ENCODE measurements around the gene BANP.
"Not testable (repeated sequence)": the region's sequence is repeated elsewhere in the genome, so short reads cannot be mapped to it uniquely, and the experiment has no call there.

BANP gene

GRCh38 chr16:88086571-88087516, 135.6 kb downstream of the BANP start:
- no peak for DNase-seq (ENCODE audit: low read depth)

- DNase-seq (ENCODE audit: low read depth): no peak
Measured at GRCh38 chr16:88087517-88087877, 136.3 kb downstream of the BANP start.

- no peak for DNase-seq (ENCODE audit: low read depth)
Measured at GRCh38 chr16:88088161-88088581, 136.9 kb downstream of the BANP start.

- DNase-seq (ENCODE audit: low read depth): not testable (repeated sequence)
Measured at GRCh38 chr16:88088611-88089010, 137.4 kb downstream of the BANP start.

GRCh38 chr16:88089071-88089470, 137.8 kb downstream of the BANP start:
- DNase-seq (ENCODE audit: low read depth): not testable (repeated sequence)

GRCh38 chr16:88089632-88090376, 138.6 kb downstream of the BANP start:
- DNase-seq (ENCODE audit: low read depth): peak; percentile 47

GRCh38 chr16:88090377-88091175, 139.3 kb downstream of the BANP start:
- DNase-seq (ENCODE audit: low read depth): not testable (repeated sequence)

GRCh38 chr16:88091221-88091971, 140.2 kb downstream of the BANP start:
- DNase-seq (ENCODE audit: low read depth): not testable (repeated sequence)

- DNase-seq (ENCODE audit: low read depth): not testable (repeated sequence)
Measured at GRCh38 chr16:88091972-88092302, 140.7 kb downstream of the BANP start.

GRCh38 chr16:88092791-88093555, 141.7 kb downstream of the BANP start:
- DNase-seq (ENCODE audit: low read depth): not testable (repeated sequence)

- not testable (repeated sequence) for DNase-seq (ENCODE audit: low read depth)
Measured at GRCh38 chr16:88093556-88094252, 142.5 kb downstream of the BANP start.

GRCh38 chr16:88094253-88094575, 143.0 kb downstream of the BANP start:
- DNase-seq (ENCODE audit: low read depth): not testable (repeated sequence)

- DNase-seq (ENCODE audit: low read depth): not testable (repeated sequence)
Measured at GRCh38 chr16:88094900-88095299, 143.7 kb downstream of the BANP start.

GRCh38 chr16:88096659-88097058, 145.4 kb downstream of the BANP start:
- DNase-seq (ENCODE audit: low read depth): not testable (repeated sequence)

- DNase-seq (ENCODE audit: low read depth): peak; percentile 38
Measured at GRCh38 chr16:88098731-88099562, 147.7 kb downstream of the BANP start.

GRCh38 chr16:88099563-88099890, 148.3 kb downstream of the BANP start:
- DNase-seq (ENCODE audit: low read depth): no peak

GRCh38 chr16:88099956-88100355, 148.7 kb downstream of the BANP start:
- DNase-seq (ENCODE audit: low read depth): not testable (repeated sequence)

GRCh38 chr16:88100801-88101622, 149.8 kb downstream of the BANP start:
- DNase-seq (ENCODE audit: low read depth): not testable (repeated sequence)

All from fibroblast of gingiva (primary cell).